Head of caudate nucleus (tissue), 42 donors: ENCODE data around the gene OR5AU1.
"Not testable (repeated sequence)": the region's sequence is repeated elsewhere in the genome, so short reads cannot be mapped to it uniquely, and the experiment has no call there.

ENCODE experiments used
- DNase-seq, 42 donors: peaks; one replicate each; pipeline versions ENCODE4 v3.0.0 to v3.0.0-alpha.2; 2020 to 2021; ENCODE audit warnings: mixed read lengths in 7 of 42
- intact Hi-C: fragments of 100-400 bp; cut with DNase I; formaldehyde crosslinking; loops from one replicate; pipeline ENCODE4 v1.15.0; 2022

The OR5AU1 gene

DNA sequence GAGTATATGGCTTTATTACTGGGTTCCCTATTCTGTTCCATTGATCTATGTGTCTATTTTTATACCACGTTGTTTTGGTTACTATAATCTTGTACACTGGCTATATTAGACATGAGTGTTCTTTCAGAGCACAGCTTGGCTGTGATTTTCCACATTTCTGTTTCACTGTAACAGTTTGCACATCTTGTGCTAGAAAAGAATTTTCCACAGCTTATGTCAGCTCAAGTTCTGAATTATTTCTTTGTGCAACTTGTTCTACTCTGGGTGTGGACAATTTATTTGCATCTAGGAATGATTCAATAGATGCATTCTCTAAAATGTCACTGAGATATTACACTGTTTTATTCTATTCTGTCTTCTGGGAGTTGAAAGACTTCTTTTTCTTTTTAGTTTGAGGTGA lies 28.4 kb upstream of the OR5AU1 start:
- intact Hi-C loops = no loop called here

DNA sequence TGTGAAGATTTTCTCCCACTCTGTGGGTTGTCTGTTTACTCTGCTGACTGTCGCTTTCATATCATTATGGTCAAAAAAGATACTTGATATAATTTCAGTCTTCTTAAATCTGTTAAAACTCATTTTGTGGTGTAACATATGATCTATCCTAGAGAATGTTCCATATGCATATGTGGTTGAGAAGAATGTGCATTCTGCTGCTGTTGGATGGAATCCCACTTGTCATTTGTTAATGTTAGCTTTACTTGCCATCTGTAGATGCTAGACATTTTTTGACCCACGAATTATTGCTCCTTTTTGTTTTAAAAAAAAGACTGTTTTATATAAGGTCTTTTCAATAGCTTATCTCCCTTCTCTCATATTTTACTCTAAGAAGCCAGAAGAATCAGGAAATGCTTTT lies 26.3 kb upstream of the OR5AU1 start:
- intact Hi-C loops = no loop called here
- DNase-seq = no peak

More for the DNA sequence above, 28.4 kb upstream of the OR5AU1 start:
- DNase-seq = no peak

DNA sequence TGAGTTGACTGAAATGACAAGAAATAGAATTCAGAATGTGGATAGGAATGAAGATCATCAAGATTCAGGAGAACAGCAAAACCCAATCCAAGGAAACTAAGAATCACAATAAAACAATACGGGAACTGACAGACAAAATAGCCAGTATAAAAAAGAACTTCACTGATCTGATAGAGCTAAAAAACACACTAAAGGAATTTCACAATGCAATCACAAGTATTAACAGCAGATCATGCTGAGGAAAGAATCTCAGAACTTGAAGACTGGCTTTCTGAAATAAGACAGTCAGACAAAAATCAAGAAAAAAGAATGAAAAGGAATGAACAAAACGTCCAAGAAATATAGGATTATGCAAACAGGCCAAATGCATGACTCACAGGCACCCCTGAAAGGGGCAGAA lies 15.3 kb upstream of the OR5AU1 start:
- DNase-seq = no peak
- intact Hi-C loops = no loop called here

DNA sequence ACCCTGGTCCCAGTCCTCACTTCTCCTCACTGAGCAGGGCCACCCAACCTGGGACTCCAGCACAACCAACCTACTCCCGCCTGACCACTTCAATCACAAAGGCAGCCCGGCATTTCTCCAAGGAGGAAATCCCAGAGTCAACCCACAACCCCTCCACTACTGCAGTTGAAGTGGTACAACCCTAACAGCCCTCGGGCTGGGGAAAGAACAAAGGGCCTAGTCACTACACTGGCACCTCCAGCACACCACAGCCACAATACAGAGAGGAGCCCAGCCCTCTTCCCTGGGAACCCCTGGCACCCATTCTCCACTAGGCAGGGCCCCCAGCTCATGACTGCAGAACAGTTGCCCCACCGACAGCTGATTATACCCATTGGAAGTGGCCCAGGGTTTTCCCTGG lies 13.7 kb upstream of the OR5AU1 start:
- intact Hi-C loops = no loop called here
- no peak for DNase-seq

DNA sequence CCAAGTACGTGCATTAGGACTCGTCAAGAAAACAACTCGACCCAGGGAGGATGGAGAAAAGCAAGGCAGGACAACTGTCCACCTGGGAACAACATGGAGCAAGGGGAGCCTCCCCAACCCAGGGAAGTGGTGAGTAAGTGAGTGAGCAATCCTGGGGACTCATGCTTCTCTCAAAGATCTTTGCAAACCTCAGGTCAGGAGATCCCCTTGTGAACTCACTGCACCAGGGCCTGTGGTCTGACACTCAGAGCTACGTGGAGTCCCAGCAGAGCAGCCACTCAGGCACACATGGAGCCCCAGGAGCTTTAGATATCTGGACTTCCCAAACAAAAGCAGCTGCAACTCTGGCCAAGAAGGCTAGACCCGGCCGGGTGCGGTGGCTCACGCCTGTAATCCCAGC lies 12.2 kb upstream of the OR5AU1 start:
- no peak for DNase-seq
- intact Hi-C loops = no loop called here

DNA sequence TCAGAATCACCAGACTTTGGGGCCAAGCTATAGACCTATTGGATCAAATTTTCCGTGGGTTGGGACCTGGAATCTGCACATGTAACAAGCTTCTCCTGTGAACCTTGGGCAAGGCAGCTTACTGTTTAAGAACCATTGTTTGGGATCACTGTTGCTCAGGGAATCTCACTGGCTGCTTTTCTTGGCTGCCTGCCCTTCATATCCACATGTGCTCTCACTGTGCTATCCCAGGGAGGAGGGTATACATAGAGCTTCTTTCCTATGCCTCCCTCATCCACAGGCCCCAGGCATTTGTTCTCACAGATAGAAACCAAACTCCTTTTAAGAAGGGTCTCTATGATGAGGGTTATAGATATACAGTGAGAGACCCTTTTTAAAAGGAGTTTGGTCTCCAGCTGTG lies 9.8 kb upstream of the OR5AU1 start:
- intact Hi-C loops = not testable (repeated sequence)

DNA sequence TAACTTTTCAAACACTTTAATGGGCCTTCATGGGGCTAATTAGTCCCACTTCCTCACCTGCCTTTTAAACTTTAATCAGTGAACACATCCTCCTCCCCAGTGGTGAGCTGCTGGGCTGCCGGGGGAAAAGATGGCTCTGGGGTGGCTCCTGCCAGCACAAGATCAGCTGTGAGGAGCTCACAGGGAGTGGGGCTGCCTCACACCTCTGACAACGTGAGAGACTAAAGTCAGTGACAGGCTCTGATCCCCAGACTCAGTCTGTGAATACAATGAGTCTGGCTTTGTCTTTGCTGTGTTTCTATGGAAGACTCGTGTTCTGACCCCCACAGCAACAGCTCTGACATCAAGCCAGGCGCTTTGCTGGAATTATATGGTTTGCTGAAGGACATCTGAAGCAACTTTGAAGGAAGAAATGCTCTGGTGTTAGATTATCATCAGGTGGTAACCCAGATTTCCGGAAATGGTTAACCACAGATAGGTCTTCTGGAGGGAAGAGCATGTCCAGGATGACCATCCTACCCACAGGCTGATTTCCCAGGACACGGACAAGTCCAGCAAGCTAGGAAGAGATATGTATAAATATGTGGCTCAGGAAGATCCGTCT lies 9.2 kb upstream of the OR5AU1 start:
- DNase-seq, intact Hi-C loops: not testable (repeated sequence)

More for the DNA sequence above, 9.8 kb upstream of the OR5AU1 start:
- DNase-seq = not testable (repeated sequence)

DNA sequence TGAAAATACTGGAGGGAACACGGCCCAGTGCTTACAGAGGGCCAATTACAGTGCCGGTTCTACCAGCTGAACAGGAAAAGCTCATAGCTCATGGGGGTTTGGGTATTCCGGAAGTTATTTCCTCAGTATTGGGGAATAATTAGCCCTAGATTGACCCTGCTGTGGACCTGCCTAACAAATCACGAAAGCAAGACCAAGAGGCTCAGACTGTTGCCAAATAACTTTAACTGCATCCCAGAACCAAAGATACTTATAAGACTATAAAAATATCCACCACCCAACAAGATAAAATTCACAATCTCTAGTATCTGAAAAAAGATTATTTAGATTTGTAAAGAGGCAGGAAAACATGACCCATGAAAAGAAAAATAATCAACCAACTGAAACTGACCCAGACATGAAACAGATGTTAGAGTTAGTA lies 8.0 kb upstream of the OR5AU1 start:
- intact Hi-C loops = no loop called here

DNA sequence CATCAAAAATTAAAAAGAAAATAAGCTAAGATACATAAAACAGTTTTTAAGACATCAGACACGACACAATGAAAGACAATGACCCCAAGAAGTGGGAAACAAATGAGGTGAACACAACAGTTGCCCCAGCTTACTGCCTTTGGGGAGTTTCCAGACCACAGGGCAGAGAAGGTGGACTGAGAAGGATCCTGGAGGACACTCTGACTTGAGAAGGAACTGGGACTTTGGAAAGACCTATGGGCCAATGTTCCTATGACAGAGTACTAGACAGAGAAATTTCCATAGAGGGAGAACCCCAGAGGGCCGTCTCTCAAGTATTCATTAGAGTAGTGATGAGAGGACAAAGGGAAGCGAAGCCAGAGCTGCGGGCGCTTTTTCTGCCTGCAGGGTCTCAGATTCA lies 6.2 kb upstream of the OR5AU1 start:
- intact Hi-C loops = no loop called here
- no peak for DNase-seq

More for the DNA sequence above, 8.0 kb upstream of the OR5AU1 start:
- DNase-seq = no peak

DNA sequence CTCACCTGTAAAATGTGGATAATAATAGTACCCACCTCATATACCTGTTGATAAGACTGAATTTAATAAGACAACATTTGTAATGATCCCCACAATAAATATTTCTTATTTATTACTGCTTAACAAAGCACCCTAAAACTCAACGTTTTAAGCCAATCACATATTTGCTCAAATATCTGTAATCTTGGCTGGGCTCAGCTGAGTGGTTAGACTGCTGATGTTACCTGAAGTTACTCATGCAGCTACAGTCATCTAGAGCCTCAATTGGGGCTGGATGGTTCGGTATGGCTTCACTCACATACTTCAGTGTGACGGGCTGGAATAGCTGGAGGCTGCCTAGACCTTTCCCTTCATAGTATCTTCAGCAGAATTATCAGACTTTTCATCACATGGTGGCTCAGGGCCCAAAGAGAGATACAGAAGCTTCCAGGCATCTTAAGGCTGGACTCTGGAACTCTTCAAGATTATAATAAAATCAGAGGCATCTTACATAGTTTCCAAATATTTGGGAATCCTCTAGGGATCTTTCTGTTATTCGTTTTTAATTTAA lies 4.3 kb upstream of the OR5AU1 start:
- DNase-seq = no peak
- intact Hi-C loops = no loop called here

DNA sequence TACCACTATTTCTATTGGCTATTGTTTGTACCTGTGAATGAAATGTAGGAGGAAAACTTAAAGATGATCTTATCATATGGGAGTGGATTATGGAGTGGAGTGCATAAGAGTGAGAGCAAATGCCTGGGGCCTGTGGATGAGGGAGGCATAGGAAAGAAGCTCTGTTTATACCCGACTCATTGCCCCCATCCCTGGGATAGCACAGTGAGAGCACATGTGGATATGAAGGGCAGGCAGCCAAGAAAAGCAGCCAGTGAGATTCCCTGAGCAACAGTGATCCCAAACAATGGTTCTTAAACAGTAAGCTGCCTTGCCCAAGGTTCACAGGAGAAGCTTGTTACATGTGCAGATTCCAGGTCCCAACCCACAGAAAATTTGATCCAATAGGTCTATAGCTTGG lies 2.3 kb upstream of the OR5AU1 start:
- intact Hi-C loops, DNase-seq: not testable (repeated sequence)

DNA sequence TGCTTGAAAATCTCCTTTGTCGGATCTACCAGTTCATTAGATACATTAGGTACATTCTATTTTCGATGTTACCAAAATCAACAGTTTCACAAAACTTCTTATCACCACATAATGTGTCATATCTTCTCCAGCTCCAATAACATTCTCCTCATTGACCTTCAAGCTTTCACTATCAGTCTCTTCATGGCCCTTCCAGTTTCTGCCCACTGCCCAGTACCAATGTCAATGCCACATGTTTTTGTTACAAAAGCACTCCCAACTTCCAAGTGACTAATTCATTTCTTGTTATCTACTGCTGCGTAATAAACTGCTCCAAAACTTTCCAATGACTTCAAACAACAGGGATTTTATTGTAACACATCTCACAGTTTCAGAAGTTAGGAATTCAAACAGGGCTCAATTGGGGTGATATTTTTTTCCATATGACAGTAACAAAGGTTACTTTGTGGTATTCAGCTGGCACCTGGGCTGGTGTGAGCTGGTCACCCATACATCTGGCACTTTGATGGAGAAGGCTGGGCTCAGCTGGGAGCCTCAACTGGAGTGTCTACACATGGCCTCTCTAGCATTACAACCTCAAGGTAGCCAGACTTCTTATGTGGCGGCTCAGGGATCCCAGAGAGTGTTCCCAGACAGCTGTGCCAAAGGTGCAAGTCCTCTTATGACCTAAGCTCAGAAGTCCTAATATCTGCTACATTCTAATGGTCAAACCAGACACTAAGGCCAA lies 6.1 kb downstream of the OR5AU1 start:
- DNase-seq = no peak
- intact Hi-C loops = no loop called here

DNA sequence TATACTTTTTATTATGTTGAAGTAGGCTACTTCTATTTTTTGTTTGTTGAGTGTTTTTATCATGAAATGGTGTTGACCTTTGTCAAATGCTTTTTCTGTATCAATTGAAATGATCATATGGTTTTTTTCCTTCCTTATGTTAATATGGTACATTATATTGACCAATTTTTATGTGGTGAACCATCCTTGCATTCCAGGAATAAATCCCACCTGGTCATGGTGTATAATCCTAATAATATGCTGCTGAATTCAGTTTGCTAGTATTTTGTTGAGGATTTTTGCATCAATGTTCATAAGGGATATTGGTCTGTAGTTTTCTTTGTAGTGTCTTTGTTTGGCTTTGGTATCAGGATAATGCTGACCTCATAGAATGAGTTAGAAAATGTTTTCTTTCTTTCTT lies 10.4 kb downstream of the OR5AU1 start:
- intact Hi-C loops = no loop called here
- no peak for DNase-seq

DNA sequence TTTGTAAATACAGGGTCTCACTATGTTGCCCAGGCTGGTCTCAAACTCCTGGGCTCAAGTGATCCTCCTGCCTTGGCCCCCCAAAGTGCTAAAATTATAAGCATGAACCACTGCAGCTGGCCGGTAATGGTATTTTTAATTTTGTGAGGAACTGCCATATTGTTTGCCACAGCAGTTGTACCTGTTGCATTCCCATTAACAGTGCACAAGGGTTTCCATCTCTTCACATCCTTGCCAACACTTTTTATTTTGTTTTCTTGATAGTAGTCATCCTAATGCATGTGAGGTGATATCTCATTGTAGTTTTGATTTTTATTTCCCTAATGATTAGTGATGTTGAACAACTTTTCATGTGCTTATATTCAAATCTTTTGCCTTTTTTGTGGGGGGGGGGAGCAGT lies 13.5 kb downstream of the OR5AU1 start:
- no peak for DNase-seq
- intact Hi-C loops = no loop called here

DNA sequence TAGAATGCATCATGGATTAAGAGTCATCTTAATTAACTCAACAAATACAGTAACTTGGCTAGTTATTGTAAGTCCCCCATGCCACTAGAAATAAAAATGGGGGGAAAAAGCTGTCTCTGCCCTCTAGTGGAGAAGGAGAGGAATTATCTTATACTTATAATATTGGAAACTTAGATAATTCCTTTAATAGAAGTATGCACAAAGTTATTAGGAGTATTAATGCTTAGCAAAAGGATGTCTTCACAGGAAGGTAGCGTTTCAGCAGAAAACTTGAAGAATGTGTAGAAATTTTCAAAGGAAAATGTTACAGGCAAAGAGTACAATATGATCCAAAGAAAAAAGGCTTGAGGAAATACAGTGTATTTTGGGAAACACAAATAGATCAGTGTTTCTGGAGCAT lies 19.8 kb downstream of the OR5AU1 start:
- no peak for DNase-seq
- intact Hi-C loops = no loop called here

DNA sequence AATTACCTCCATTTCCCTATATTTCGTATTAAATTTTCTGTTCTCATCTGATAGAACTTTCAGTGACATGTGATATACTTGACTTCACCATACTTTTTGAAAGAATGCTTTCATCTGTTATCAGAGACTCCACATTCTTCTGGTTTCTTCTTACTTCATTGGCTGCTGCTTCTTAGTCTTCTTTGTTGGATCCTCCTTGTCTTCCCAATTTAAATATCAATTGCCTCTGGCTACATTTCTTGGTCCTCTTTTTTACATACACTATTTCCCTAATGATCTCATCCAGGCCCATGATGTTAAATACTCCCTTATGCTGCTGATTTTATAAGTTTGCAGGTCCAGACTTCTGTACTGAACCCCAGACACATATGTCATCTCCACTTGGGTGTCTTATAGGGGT lies 22.0 kb downstream of the OR5AU1 start:
- no peak for DNase-seq
- intact Hi-C loops = no loop called here

DNA sequence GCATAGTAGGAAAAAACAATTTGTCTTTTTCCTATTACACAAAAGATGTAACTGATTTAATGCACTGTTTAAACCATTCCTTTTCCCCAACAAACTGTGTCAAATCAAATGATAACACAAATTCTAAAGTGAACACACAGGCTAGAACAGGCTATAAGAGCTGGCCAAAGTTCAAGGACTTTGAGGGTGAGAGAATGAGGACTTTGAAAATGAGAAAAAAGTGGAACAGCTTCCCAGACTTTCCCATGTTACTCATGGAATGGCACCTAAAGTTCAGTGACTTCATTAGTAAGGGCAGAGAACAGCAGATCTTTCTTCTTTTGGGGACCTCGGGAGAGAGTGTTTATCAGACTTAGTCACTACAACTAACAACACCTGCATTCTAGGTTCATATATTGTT lies 32.4 kb downstream of the OR5AU1 start:
- intact Hi-C loops = no loop called here
- DNase-seq = no peak

DNA sequence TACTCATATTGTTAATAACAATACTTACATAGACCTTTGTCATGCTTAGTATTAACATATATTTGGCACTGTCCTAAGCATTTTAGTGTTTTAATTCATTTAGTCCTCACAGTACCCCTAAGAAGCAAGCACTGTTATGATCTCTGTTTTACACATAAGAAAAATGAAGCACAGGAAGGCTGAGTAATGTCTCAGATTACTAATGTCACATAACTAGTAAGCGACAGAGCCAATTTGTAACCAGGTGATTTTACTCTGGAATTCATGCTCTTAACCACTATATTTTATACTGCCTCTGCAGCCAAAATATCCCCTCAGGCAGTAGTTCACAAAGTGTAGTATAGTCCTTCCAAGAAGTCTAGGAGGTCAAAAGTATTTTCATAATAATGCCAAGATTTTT lies 34.7 kb downstream of the OR5AU1 start:
- no peak for DNase-seq
- intact Hi-C loops = no loop called here

DNA sequence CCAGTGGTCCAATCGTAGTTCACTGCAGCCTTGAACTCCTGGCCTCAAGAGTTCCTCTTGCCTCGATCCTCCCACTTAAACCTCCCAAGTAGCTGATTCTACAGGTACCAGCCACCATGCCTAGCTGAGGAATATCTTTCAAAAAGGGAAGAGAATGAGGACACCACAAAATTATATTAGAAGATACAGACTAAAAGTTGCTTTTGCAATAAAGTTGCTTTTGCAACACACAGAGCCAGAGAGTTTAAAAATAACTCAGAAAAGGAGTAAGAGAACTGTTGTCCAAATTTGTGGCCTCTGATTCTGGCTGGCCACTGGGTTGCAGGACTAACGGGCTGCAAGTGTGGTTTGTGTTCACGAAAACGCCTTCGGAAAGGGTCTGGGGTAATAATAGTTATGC lies 35.2 kb downstream of the OR5AU1 start:
- intact Hi-C loops = no loop called here
- DNase-seq = no peak

DNA sequence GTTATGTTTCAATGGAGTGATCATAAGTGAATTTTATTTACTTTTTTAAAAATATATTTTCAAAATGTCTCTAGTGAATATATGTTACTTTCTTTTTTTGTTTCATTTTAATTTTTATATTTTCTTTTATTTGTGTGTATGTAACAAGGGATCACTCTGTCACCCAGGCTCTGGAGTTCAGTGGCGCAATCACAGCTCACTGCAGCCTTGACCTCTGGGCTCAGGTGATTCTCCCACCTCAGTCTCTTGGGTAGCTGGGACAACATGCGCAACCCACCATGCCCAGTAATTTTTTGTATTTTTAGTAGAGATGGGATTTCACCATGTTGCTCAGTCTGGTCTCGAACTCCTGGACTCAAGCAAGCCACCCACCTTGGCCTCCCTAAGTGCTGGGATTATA lies 36.9 kb downstream of the OR5AU1 start:
- DNase-seq = no peak
- intact Hi-C loops = no loop called here

DNA sequence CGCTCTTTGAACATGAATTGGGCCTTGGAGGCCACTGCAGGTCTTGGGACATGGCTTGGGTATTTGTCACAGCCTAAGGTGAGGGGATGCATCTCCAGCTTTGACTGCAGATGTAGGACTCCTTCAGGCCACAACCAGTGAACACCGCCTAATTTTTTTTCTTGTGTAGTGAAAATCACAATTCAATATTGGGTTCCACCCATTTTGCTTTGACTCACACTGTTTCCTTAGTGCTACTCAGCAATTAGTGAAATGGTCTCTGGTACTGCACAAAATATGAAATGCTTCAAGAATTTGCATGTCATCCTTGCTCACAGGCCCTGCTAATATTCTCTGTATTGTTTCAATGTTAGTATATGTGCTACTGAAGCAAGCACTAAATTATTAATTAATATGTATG lies 42.5 kb downstream of the OR5AU1 start:
- intact Hi-C loops = no loop called here

More for the DNA sequence above, 42.5 kb downstream of the OR5AU1 start:
- DNase-seq = no peak
